Motor neuron (in vitro differentiated cells): ENCODE measurements around the gene ZNF521. TPM values are rescaled to one million over a fixed set of nuclear protein-coding genes. Genes with fewer than 3 reads are reported as not detected.
A peak's percentile ranks its signal among the peaks of the same experiment; 100 is the strongest.

Experiments
- ATAC-seq, 8 experiments: fragments of 200-7000 bp; cut with Tn5 transposase; replicated peaks in 6 of 8; 2 replicates each; pipeline ENCODE4 v1.8.0; 2021; ENCODE audit warnings: mild to moderate bottlenecking in 8 of 8, moderate library complexity in 8 of 8
- H3K27ac ChIP-seq, 2 donors: fragments of 250-450 bp; sonication (Bioruptor Pico); 2 replicates each; pipeline ENCODE4 v1.9.0; 2021; ENCODE audit warnings: antibody characterized with exemption in 2 of 2, mild to moderate bottlenecking in 2 of 2, moderate library complexity in 1 of 2
- H3K4me1 ChIP-seq, 2 donors: fragments of 250-450 bp; sonication (Bioruptor Pico); replicated peaks in 1 of 2; 2 replicates each; pipeline ENCODE4 v1.6.1; 2021; ENCODE audit warnings: antibody characterized with exemption in 2 of 2, mild to moderate bottlenecking in 2 of 2, moderate library complexity in 1 of 2
- H3K4me3 ChIP-seq, 5 donors: fragments of 250-450 bp; sonication (Bioruptor Pico); 2 replicates each; pipeline ENCODE4 v1.9.0; 2021; ENCODE audit warnings: antibody characterized with exemption in 5 of 5, mild to moderate bottlenecking in 5 of 5, moderate library complexity in 4 of 5
- WGBS, 10 experiments: fragments of 450-650 bp; shearing (Covaris generic); methylation state at CpG; one replicate each; pipeline ENCODE4 v1.0.0; 2022; 5-methylcytosine and 5-hydroxymethylcytosine counted together
- in situ Hi-C, 9 experiments: fragments of 400-800 bp; cut with MboI; loops; one replicate each; pipeline ENCODE4 v1.15.0; 2021; ENCODE audit warnings: low sequenced_read_pairs in 9 of 9, low pct_unique_long_range_greater_than_20kb in 2 of 9; ENCODE audit not compliant: unreplicated experiment in 9 of 9
- total RNA-seq, 8 experiments: library from RNA; unstranded; fragments of 300-600 nt; gene quantifications; 2 replicates each; pipeline versions ENCODE4 v1.2.3 to v1.2.4, GENCODE V29; 2022

ZNF521 gene
- total RNA-seq, 8 experiments from 2014 or later: 0.87 to 41.5 (median 28.5) TPM

DNA sequence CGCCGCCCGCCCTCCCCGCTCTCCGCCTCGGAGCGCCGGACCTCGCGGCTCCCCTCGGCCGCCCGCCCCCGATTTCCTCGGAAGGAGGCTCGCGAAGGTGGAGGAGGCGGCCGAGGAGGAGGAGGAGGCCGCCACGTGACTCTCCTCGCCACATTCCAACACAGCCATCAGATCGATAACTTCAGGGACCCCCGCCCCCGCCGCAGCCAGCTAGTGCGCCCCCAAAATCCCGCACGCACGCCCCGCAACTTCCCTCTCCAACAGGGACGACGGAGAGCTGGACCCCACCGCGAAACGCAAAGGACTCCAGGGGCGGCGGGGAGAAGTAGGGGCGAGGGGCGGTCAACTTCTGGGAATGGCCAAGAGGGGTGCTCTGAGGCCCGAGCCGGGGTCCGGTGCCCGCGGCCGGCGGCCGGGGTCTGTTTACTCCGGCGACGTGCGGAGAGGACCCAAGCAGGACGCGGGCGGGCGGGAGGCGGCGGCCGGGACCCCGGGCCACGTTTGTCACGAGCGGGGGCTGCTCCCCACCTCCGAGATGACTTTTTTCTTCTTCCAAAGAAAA lies 2.0 kb downstream of the ZNF521 start:
- Histone ChIP-seq H3K4me3 (peak overlapping the region; percentile 62 to 87 (median 63)), H3K27ac (peak overlapping the region; percentile 75 to 87), H3K4me1 (peaks cover 5 to 14% of the 10 kb centered on the region in 2 donors)
- 0 to 7% (median 0%) methylated on average over 1 to 8 of the region's 64 CpGs; no CpG with 5 or more reads in 7 of the 10 experiments for WGBS, 10 experiments
- in situ Hi-C loops: loop anchor here in 2 of 9 experiments (25.0 kb wide), 1 partner anchor 463 kb away; no protein-coding TSS in a partner anchor
- ATAC-seq: peak; percentile 2 to 12 (median 6)

- 0 to 19% (median 2%) methylated on average over 2 to 28 of the region's 78 CpGs; no CpG with 5 or more reads in 1 of the 10 experiments for WGBS, 10 experiments
- in situ Hi-C loops: loop anchor here in 2 of 9 experiments (25.0 kb wide), 1 partner anchor 462 kb away; no protein-coding TSS in a partner anchor
- Histone ChIP-seq H3K4me3 (peak overlapping the region; percentile 62 to 87 (median 63)), H3K27ac (peak overlapping the region; percentile 75 to 87), H3K4me1 (peaks cover 5 to 14% of the 10 kb centered on the region in 2 donors)
- ATAC-seq: peak; percentile 9 to 28 (median 16)
Observed at GRCh38 chr18:25349131-25349925, 2.6 kb downstream of the ZNF521 start.

- in situ Hi-C loops: loop anchor here in 2 of 9 experiments (25.0 kb wide), 1 partner anchor 461 kb away; no protein-coding TSS in a partner anchor
- Histone ChIP-seq H3K4me3 (peak overlapping the region; percentile 62 to 87 (median 63)), H3K4me1 (peaks cover 5 to 14% of the 10 kb centered on the region in 2 donors), H3K27ac (peak overlapping the region in 1 of 2 donors; percentile 87)
- no peak for ATAC-seq
- 2 to 77% (median 26%) methylated on average over 6 to 16 of the region's 17 CpGs for whole genome bisulfite sequencing, 10 experiments
Observed at GRCh38 chr18:25348386-25349130, 3.4 kb downstream of the ZNF521 start.

DNA sequence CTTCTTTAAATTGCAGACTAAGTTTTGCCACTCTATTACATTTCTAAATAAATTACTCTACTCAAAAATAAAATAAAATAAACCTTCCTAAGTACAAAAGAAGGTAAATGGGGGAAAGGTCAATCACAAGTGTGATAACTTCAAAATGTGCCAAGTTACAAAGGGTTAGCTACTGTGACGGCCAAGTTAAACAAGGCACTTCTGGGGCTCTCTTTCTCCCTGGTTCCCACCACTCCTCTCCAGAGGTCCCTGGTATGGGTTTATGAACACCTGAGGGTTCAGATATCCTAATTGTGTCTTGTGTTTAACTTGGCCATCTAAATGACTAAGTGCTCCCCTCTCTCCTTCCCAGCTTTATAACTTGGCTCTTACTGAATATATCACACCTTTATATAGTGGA lies 5.4 kb downstream of the ZNF521 start:
- no peak overlapping the region for H3K4me3 ChIP-seq
- in situ Hi-C loops: loop anchor here in 2 of 9 experiments (25.0 kb wide), 1 partner anchor 459 kb away; no protein-coding TSS in a partner anchor
- ATAC-seq: no peak
- 80 to 100% (median 100%) methylated on average over 1 of the region's 1 CpG; no CpG with 5 or more reads in 3 of the 10 experiments for WGBS, 10 experiments
- H3K4me1 ChIP-seq: peaks cover 5 to 14% of the 10 kb centered on the region in 2 donors
- no peak overlapping the region for H3K27ac ChIP-seq

DNA sequence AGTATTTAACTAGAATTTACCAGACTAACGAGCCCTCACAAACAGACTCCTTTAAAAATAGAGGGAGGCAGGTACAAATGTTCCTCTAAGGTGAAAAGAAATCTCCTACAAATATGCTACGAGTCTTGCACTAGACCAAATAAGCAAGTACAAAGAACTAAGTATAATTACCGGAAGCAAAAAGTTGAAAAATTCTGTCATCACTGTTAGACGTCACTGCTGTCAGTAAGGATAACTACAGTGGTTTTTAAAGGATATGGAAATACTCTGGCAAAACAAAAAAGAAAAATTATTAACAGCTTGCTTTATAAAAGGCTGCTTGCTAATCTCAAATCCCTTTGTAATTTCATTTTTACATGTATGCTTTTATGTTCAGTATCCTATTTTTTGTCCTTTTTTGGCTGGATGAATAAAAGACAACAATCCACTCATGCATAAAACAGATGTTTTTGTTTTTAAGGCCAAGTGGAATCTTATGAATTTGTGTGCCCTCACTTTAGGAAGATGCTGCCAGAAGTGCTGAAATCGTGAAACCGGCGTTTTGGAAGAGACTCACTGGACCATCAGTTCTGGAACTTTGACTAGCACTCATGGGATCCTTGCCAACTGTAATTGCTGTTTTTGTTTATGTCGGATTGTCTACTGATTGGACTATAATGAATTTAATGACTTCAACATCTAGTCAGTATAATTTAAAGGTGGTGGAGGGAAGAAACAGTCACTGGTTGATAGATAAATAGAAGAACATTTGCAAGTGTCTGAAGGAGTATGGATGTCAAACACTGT lies 6.7 kb downstream of the ZNF521 start:
- 19 to 97% (median 76%) methylated on average over 2 to 8 of the region's 8 CpGs for WGBS, 10 experiments
- H3K27ac ChIP-seq: no peak overlapping the region
- ATAC-seq: no peak
- no peak overlapping the region for H3K4me3 ChIP-seq
- in situ Hi-C loops: loop anchor here in 2 of 9 experiments (25.0 kb wide), 1 partner anchor 458 kb away; no protein-coding TSS in a partner anchor
- peaks cover 5 to 14% of the 10 kb centered on the region in 2 donors for H3K4me1 ChIP-seq

GRCh38 chr18:25341831-25342230 lies 10.1 kb downstream of the ZNF521 start:
- Histone ChIP-seq H3K4me1 (peaks cover 0 to 5% of the 10 kb centered on the region in 2 donors), H3K4me3 (no peak overlapping the region), H3K27ac (no peak overlapping the region)
- 40 to 100% (median 96%) methylated on average over 1 to 2 of the region's 2 CpGs; no CpG with 5 or more reads in 2 of the 10 experiments for WGBS, 10 experiments
- ATAC-seq: no peak
- in situ Hi-C loops: loop anchor here in 2 of 9 experiments (25.0 kb wide), 1 partner anchor 455 kb away; no protein-coding TSS in a partner anchor

DNA sequence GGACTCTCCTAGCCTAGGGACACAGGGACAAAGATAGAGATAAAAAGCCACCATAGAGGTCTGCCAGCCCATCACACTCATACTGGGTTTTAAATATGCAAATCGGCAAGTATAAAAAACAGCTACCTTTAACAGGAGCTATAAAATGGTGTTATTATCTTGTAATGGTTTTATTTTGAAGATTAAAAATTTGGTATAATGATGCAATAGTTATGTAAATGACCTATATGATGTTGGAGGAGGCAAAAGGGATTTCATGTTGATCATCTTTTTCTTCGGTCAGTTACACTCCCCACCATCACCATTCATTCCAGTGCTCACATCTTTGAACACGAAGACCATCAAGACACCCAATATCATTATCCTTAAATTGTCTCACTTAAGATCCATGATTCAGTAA lies 11.2 kb downstream of the ZNF521 start:
- Histone ChIP-seq H3K4me3 (no peak overlapping the region), H3K27ac (no peak overlapping the region), H3K4me1 (peaks cover 0 to 5% of the 10 kb centered on the region in 2 donors)
- no peak for ATAC-seq
- 30 to 100% (median 77%) methylated on average over 1 to 3 of the region's 3 CpGs for WGBS, 10 experiments
- in situ Hi-C loops: loop anchor here in 2 of 9 experiments (25.0 kb wide), 1 partner anchor 453 kb away; no protein-coding TSS in a partner anchor

GRCh38 chr18:25335676-25336075 lies 16.3 kb downstream of the ZNF521 start:
- in situ Hi-C loops: loop anchor here in 2 of 9 experiments (25.0 kb wide), 1 partner anchor 448 kb away; no protein-coding TSS in a partner anchor
- Histone ChIP-seq H3K4me1 (peaks cover 9 to 23% of the 10 kb centered on the region in 2 donors), H3K4me3 (no peak overlapping the region), H3K27ac (no peak overlapping the region)
- no peak for ATAC-seq
- WGBS, 10 experiments: 93 to 100% (median 97%) methylated on average over 1 to 6 of the region's 6 CpGs; no CpG with 5 or more reads in 1 of the 10 experiments

GRCh38 chr18:25335062-25335461 lies 16.9 kb downstream of the ZNF521 start:
- Histone ChIP-seq H3K4me3 (no peak overlapping the region), H3K27ac (no peak overlapping the region), H3K4me1 (peaks cover 9 to 23% of the 10 kb centered on the region in 2 donors)
- no peak for ATAC-seq
- in situ Hi-C loops: loop anchor here in 2 of 9 experiments (25.0 kb wide), 1 partner anchor 448 kb away; no protein-coding TSS in a partner anchor
- 20 to 100% (median 83%) methylated on average over 1 to 3 of the region's 3 CpGs; no CpG with 5 or more reads in 2 of the 10 experiments for WGBS, 10 experiments

DNA sequence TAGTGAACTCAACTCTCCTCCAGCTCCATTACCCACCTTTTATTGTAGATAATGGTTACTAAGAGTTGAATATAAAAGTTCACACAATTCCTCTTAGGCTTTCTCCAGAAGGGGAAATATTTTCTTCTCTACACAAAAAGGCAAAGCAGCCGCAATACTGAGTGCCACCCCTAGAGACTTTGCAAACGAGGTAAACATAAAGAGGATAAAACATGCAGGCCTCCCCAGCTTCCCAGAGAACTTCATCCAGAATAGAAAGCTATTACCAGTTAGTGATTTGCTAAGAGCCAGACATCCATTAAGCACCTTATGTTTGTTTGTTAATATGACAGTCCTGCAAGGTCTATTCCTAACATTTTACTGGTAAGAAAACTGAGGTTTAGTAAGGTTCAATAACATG lies 17.4 kb downstream of the ZNF521 start:
- no peak for ATAC-seq
- H3K4me1 ChIP-seq: peaks cover 9 to 23% of the 10 kb centered on the region in 2 donors
- in situ Hi-C loops: loop anchor here in 2 of 9 experiments (25.0 kb wide), 1 partner anchor 447 kb away; no protein-coding TSS in a partner anchor
- no peak overlapping the region for H3K4me3 ChIP-seq
- 63 to 100% (median 88%) methylated on average over 1 to 2 of the region's 2 CpGs; no CpG with 5 or more reads in 2 of the 10 experiments for WGBS, 10 experiments
- no peak overlapping the region for H3K27ac ChIP-seq

GRCh38 chr18:25332002-25332401 lies 20.0 kb downstream of the ZNF521 start:
- no peak overlapping the region for H3K27ac ChIP-seq
- H3K4me1 ChIP-seq: peaks cover 9 to 23% of the 10 kb centered on the region in 2 donors
- no peak overlapping the region for H3K4me3 ChIP-seq
- no peak for ATAC-seq
- in situ Hi-C loops: loop anchor here in 2 of 9 experiments (25.0 kb wide), 1 partner anchor 445 kb away; no protein-coding TSS in a partner anchor
